GM19043 (cell line): ENCODE data around the gene WDPCP.
"Not testable (repeated sequence)": the region's sequence is repeated elsewhere in the genome, so short reads cannot be mapped to it uniquely, and the experiment has no call there.

Experiments used
- ATAC-seq: cut with Tn5 transposase; IDR thresholded peaks from one replicate; pipeline ENCODE4 v1.9.1; 2021; ENCODE audit warnings: low read depth; ENCODE audit not compliant: unreplicated experiment

The WDPCP gene

DNA sequence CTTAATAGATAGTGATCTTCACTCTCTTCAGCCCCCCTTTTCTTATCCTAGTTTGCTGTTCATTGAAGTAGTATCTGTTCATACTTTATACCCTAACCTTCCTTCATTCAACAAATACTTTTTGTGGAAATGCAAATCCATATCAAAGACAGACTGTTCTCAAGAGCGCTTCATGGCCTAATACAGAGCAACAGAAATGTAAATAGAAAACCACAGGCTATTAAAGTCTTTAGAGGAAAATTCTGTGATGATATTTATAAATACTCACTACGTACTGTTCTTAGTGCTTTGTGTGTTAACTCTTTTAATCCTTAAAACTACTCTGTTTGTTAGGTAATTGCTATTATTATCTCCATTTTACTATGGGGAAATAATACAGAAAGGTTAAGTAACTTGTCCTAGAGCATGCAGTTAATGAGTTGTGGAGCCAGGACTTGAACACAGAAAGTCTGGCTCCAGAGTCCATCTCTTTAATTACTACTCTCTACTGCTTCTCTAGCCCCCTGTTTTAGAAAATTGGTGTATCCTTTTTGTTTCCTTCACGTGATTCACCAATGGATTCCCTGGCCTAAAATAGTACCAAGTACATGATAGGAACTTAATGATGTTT lies 3.4 kb upstream of the WDPCP start:
- ATAC-seq, result no peak

DNA sequence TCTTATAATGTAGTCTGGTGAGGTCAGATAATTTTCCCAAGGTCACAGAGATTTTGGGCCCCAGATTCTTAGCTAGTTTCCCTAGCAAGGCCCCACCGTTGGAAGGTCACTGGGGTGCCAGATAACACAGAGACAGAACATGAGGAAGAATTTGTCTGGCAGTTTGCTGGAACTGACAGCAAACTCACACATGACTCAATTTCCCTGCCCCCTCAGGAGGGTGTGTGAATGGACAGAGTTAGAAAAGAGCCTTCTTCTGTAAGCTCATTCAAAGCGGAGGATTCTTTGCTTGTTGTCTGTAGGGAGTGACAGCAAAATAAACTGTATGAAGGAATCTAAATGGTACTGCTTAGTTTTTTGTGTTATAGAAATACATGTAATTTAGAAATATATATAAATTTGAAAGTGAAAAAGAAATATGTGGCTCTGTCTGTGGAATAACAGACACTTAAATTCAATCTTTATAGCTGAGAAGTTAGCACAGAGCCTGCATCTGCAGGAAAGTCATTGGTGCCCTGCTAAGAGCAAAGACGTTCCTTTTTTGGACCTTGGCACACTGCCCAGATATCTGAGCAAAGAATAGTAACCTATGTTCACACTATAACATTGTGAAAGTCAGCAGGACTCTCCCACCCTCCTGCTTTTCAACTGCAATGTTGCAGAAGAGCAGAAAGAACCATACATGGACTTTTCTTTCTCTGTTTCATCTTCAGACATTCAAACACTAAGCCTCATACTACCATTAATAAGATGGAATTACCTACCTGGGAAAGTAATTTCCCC lies 2.5 kb upstream of the WDPCP start:
- no peak for ATAC-seq

DNA sequence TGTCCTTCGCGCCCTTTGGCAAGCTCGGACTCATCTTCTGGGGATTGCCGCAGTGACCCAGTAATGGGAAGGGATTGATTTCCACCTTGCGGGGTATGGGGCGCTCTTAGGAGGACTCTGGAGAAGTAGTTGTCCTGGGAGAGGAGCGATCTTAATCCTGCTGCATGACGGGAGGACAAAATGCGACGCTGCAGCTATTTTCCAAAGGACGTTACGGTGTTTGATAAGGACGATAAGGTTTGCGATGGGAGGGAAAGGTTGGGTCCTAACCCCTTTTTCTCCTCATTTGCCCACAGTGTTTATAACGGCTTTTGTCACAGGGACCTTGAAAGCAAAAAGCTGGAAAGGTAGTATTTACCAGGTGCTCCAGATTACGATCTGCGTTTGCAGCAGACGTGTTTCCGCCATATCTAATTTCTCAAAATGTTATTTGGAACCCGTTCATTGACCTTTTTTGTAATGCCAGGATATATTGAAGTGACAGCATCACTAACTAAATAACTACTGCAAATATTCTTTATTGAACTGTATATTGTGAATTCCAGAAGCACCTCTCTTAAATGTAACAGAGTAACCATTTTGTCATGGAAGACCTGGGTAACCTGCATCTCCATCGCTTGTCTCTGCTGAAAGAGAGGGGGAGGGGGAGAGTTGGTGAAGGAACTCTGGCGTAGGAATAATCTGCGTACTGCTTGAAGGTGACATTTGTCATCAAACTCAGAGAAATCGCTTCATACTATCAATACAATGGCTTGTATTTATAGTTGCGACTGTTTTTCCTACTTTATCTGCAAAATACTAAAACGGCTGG lies 1.1 kb upstream of the WDPCP start:
- ATAC-seq, result peak; percentile 4

DNA sequence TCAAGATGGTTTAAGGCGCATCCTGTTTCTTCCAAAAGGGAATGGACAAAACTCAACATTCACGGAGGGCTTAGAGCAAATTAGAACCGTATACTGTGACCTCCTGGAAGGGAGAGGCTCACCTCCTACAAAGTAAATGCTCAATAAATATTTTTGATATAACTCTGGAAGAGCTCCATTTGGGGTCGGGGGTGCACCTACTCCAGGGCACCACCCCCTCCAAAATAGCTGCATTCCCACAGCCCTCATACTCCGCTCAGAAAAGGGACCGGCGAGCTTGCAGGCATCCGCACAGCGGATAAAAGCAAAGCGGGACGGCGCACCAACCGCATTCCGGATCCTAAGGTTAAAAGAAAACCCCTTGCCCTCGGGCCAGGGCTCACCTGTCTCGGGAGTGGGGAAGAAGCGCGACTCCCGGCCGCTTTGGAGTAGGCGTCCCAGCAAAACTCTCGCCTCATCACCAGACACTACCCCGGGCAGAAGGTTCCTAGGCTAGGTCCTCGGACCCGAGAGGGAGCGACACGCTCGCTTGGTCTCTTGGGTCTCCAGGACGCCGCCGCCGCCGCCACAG lies 378 bp downstream of the WDPCP start:
- ATAC-seq, result no peak

DNA sequence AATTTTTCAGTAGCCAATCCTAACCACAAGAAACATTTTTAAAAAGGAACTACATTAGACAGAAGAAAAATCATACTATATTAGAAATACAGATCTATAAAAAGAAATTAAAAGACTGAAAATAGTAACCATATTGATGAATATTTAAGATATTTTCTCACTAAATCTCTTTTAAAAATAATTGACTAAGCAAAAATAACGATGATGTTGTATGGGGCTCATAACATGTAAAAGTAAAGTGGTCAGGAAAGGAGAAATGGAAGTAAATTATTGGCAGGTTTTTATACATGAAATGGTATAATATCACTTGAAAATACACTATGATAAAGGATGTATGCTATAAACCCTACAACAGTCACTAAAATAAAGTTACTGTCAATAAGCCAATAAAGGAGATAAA lies 5.4 kb downstream of the WDPCP start:
- ATAC-seq, result no peak

DNA sequence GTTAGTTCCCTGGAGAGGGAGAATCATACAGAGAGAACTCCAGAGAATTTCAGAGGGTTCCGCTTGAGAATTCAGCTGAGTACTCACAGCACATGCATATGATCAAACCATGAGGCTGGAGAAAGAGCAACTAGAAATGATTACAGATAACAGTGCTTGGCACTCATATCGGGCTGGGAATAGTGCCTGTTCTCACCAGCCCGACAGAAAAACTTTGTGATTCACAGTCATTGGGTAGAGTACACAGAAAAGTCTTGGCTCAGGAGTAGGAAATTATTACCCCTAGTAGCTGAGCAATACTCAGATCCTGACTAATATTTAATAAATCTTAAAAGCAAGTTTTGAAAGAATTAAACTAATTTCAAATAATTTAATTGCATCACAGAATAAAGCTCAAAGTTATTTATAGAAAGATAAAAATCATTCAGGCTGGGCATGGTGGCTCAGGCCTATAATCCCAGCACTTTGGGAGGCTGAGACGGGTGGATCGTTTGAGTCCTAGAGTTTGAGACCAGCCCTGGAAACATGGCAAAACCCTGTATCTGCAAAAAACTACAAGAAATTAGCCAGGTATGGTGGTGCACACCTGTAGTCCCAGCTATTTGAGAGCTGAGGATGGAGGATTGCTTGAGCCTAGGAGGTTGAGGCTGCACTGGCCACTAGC lies 6.8 kb downstream of the WDPCP start:
- ATAC-seq, result no peak

DNA sequence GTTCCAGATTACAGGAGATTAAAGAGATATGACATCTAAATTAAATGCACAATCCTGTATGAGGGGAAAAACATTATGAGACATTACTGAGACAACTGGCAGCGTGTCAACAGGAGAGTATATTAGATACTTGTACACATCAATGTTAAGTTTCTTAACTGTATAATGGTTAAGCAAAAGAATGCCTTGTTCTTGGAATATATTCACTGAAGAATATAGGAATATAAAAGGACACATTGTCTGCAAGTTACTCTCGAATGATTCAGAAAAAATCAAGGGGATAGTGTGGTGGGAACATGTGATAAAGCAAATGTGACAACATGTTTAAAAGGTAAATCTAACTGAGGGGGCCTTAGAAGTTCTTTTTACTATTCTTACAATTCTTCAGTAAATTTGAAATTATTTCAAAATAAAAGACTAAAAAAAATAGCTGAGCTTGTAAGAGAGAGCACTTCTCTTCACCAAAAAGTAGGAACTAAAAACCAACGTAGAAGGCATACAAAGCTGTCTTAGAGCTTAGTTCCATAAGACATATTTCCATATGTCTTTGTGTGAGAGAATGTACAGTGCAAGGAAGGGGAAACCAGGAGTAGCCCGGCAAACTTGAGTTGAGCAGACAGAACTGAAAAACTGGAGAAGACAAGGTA lies 7.5 kb downstream of the WDPCP start:
- ATAC-seq, result no peak

DNA sequence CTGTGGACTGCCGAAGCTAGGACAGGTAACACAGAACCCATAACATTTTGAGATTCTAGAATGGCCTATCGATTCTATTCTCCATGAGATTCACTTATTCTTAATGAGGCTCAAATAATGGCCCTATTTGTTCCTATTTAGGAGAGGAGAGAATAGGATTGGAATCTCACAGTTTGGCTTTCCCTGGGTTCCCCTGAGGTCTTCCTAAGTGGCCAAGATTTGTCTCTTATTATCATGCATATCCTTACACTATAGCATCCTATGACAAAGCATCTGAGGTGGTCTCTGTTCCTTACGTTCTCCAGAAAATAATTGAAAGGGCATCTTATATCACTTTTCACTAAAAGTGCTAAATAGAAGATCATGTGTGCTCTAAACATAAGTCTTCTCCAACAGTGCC lies 9.5 kb downstream of the WDPCP start:
- no peak for ATAC-seq

DNA sequence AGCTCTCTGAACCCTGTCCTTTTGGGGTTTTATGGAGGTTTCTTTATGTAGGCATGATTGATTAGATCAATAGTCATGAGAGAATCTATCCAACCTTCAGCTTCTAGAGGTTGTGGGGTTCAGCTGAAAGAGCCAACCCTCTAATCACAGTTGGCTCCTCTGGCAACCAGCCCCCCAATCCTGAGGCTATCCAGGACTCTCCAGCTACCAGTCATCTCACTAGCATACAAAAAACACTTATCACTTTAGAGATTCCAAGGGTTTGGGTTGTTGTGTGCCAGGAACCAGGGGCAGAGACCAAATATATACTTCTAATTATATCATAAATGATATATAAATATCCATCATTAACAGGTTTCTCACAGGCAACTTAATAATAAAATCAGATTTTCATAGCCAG lies 11.7 kb downstream of the WDPCP start:
- ATAC-seq, result no peak

DNA sequence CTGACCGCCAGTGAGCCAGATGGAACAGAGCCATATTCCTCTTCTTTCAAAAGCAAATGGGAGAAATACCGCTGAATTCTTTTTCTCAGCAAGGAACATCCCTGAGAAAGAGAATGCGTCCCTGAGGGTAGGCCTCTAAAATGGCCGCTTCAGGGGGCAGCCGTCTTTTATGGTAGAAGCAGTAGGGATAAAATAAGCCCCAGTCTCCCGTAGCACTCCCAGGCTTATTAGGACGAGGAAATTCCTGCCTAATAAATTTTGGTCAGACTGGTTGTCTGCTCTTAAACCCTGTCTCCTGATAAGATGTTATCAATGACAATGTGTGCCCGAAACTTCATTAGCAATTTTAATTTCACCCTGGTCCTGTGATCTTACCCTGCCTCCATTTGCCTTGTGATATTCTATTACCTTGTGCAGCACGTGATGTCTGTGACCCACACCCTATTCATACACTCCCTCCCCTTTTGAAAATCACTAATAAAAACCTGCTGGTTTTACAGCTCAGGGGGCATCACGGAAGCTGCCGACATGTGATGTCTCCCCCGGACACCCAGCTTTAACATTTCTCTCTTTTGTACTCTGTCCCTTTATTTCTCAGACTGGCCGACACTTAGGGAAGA lies 14.4 kb downstream of the WDPCP start:
- ATAC-seq, result not testable (repeated sequence)

DNA sequence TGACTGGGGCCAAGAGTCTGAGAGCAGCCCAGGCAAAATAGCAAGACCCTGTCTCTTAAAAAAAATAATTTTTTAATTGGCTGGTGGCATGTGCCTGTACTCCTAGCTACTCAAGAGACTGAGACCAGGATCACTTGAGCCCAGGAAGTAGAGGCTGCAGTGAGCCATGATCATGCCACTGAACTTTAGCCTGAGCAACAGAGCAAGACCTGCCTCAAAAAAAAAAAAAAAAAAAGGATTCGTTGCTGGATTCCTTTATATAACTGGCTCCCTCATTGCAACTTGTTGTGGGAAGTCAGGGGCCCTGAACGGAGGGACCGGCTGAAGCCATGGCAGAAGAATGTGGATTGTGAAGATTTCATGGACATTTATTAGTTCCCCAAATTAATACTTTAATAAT lies 15.3 kb downstream of the WDPCP start:
- ATAC-seq, result not testable (repeated sequence)

DNA sequence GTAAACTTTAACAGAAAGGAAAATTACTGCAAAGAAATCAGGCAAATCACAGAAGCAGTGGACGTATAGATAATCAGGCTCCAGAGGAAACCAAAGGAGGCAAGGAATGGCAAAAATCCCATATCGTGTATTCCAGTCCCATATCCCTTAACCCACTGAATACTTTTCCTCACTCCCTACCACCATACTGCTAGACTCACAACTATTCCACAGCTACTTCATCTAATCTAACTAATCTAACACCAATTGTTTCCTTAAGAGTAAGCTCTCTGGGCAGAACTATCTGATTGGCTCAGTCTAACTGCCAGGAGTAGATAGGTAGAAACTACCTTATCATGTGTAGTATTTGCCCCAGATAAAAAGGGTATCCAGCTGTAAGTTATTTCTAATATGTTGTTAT lies 16.3 kb downstream of the WDPCP start:
- no peak for ATAC-seq

DNA sequence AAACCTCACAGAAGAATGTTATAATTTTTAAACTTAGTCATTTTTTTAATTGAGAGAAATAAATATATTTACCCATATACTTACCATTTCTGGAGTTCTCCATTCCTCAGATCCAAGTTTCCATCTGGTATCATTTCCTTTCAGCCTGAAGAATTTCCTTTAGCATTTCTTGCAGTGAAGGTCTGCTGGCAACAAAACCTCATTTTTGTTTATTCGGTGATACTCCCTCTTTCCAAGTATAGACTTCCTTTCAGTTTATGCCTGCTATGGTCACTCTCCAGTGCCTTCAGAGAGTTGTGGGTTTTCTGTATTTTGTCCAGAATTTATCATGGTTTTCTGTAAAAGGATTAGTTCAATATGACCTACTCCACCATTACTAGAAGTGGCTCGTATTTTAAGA lies 17.0 kb downstream of the WDPCP start:
- ATAC-seq, result no peak

DNA sequence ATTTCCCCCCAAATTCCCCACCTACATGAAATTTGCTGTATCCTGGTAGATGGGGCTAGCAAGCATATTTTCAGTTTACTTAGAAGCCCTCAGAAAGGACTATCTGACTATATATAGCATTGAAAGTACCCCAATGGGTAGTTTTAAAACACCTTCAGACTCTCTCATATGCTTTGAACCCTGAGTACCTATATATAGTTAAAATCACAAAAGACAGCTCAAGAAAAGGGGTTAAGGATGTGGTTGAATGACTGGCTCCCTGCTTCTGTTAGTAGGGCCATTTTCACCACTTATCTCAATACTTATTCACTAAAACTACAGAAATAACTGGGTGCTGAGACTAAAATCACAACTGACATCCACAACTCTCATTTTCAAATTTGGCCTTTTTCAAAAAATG lies 18.5 kb downstream of the WDPCP start:
- no peak for ATAC-seq

DNA sequence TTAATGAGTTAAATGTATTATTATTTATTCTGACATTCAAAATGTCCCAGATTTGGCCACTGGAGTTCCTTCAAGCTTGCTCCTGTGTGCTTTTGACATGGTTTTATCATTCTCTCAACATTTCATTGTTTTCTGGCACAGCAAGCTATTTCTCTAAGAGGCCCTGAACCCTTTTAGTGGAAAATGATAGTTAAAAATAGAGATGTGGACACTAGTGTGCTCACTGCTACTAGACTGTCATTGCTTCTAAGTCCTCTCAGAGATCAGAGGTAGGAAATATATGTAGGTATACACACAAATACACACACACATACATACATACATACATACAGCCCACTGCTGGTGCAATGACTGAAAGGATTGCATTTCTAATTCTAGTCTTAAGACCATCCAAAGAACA lies 25.5 kb downstream of the WDPCP start:
- no peak for ATAC-seq

DNA sequence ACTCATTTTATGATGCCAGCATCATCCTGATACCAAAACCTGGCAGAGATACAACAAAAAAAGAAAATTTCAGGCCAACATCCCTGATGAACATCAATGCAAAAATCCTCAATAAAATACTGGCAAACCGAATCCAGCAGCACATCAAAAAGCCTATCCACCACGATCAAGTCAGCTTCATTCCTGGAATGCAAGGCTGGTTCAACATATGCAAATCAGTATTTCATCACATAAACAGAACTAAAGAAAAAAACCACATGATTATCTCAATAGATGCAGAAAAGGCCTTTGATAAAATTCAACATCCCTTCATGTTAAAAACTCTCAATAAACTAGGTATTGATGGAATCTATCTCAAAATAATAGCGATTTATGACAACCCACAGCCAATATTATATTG lies 29.4 kb downstream of the WDPCP start:
- not testable (repeated sequence) for ATAC-seq

DNA sequence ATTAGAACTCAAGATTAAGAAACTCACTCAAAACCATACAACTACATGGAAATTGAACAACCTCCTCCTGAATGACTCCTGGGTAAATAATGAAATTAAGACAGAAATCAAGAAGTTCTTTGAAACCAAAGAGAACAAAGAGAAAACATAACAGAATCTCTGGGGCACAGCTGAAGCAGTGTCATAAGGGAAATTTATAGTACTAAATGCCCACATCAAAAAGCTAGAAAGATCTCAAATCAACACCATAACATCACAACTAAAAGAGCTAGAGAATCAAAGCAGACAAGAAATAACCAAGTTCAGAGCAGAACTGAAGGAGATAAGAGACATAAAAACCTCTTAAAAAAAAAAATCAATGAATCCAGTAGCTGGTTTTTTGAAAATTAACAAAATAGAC lies 30.5 kb downstream of the WDPCP start:
- ATAC-seq, result not testable (repeated sequence)

DNA sequence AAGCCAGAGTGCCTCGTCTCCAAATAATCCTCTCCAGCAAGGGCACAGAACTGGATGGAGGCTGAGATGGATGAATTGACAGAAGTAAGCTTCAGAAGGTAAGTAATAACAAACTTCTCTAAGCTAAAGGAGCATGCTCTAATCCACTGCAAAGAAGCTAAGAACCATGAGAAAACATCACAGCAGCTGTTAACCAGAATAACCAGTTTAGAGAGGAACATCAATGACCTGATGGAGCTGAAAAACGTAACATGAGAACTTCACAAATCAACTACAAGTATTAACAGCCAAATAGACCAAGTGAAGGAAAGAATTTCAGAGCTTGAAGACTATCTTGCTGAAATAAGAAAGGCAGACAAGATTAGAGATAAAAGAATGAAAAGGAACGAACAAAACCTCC lies 32.3 kb downstream of the WDPCP start:
- ATAC-seq, result no peak

DNA sequence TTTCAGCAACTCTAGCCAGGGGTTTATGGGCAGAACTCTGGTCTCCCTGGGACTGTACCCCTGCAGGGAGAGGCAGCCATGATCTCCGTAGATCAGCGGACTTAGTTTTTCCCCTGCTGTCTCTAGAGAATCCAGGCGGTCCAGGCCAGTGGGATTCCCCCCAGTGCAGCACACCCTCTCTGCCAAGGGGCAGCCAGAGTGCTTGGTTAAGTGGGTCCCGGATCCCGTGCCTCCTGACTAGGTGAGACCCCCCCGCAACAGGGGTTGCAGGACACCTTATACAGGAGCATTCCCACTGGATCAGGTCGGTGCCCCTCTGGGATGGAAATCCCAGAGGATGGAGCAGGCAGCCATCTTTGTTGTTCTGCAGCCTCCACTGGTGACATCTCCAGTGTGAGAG lies 33.0 kb downstream of the WDPCP start:
- ATAC-seq, result no peak

DNA sequence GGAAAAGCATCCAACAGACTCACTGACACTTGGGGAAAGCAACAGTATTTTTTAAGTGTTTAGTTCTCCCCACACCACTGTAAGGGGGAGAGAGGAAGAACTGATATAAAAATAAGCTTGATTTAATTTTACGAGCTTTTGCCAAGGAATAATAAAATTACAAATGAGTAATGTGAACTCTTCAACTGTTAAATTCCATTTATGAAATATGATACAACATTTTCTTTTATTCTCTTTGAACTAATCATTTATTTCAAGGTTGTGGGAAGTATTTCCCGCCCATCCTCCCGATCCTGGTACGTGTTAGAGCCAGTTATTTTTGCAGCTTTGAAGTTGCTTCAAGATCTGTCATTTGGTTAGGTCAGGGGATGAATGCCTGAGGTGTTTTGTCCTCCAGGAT lies 35.2 kb downstream of the WDPCP start:
- ATAC-seq, result no peak
